Upper lobe of right lung (tissue), 1 donor: ENCODE measurements around the gene KRTAP29-1. TPM values are rescaled to one million over a fixed set of nuclear protein-coding genes. Genes with fewer than 3 reads are reported as not detected.
A peak's percentile ranks its signal among the peaks of the same experiment; 100 is the strongest.
"Not testable (repeated sequence)": the region's sequence is repeated elsewhere in the genome, so short reads cannot be mapped to it uniquely, and the experiment has no call there.

Experiments
- ATAC-seq: fragments of 200-7000 bp; cut with Tn5 transposase; one replicate; pipeline ENCODE4 v1.9.1; 2020; ENCODE audit warnings: mild to moderate bottlenecking, moderate library complexity
- DNase-seq: peaks from one replicate; pipeline ENCODE4 v3.0.0-alpha.2; 2020
- H3K27ac ChIP-seq: fragments of 200-600 bp; one replicate; pipeline ENCODE4 v1.8.0; 2022
- H3K27me3 ChIP-seq: fragments of 200-600 bp; one replicate; pipeline ENCODE4 v1.8.0; 2022; ENCODE audit warnings: mild to moderate bottlenecking
- H3K36me3 ChIP-seq: fragments of 200-600 bp; one replicate; pipeline ENCODE4 v1.8.0; 2022
- H3K4me1 ChIP-seq: fragments of 200-600 bp; one replicate; pipeline ENCODE4 v1.8.0; 2022
- H3K4me3 ChIP-seq: fragments of 200-600 bp; one replicate; pipeline ENCODE4 v1.8.0; 2022; ENCODE audit warnings: mild to moderate bottlenecking
- H3K9me3 ChIP-seq: fragments of 200-600 bp; one replicate; pipeline ENCODE4 v1.8.0; 2022
- intact Hi-C: fragments of 100-400 bp; cut with DNase I; formaldehyde crosslinking; loops from one replicate; pipeline ENCODE4 v1.11.0; 2022
- long read RNA-seq: library from polyadenylated mRNA; unstranded; transcript quantifications from one replicate; pipeline ENCODE4 v2.0.0, GENCODE V29; 2021
- total RNA-seq: library from RNA; stranded (reverse); fragmentation: NEBNext Ultra II Directional; extraction: Animal tissue kit (Norgen Biotek cat#: 25700); gene quantifications from one replicate; pipeline ENCODE4 v1.2.1, GENCODE V29; 2021
- TF ChIP-seq, protein P1 (sequence below): fragments of 200-600 bp; IDR thresholded peaks from one replicate; pipeline ENCODE4 v1.8.0; 2022; ENCODE audit warnings: antibody characterized with exemption
- donor health status: DM: no; HTN: yes; CAD: no; lungs with severe emphysema.

The KRTAP29-1 gene, protein sequence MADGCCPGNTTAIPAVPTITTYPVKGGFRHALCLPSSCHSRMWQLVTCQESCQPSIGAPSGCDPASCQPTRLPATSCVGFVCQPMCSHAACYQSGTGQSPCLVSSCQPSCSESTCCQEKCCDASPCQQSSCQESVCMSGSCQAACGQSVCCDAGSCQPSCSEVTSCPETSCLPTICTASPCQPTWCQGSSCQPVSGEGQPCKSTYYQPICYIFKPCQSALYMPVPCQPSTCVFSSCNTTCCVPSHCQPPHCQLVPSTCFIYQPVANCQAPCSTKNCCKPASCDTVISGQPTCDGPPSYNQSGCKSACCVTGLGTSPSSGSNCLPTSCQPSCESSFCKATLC
- not detected for total RNA-seq
- long read RNA-seq, result 0 reads

DNA sequence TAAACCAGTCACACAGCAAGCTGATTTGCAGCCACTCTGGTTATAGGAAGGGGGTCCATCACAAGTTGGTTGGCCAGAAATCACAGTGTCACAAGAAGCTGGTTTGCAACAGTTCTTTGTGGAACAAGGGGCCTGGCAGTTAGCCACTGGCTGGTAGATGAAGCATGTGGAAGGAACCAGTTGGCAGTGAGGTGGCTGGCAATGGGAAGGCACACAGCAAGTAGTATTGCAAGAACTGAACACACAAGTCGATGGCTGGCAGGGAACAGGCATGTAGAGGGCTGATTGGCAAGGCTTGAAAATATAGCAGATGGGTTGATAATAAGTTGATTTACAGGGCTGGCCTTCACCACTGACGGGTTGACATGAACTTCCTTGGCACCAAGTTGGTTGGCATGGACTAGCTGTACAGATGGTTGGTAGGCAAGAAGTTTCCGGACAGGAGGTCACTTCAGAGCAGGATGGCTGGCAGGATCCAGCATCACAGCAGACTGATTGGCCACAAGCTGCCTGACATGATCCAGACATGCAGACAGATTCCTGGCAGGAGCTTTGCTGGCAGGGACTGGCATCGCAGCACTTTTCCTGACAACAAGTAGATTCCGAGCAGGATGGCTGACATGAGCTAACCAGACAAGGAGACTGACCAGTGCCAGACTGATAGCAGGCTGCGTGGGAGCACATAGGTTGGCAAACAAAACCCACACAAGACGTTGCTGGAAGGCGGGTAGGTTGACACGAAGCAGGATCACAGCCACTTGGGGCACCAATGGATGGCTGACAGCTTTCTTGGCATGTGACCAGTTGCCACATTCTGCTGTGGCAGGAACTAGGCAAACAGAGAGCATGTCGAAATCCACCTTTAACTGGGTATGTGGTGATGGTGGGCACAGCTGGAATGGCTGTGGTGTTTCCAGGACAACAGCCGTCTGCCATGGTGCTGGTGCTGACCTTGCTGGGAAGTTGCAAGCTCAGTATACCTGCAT lies at the start of gene KRTAP29-1:
Gene KRTAP29-1, minus strand, starts transcription at position 936 of the 986 bp plus-strand sequence. Its CDS starts 0 bp downstream, at position 936.
- Histone ChIP-seq H3K4me3 (no peak within 1 kb of the TSS), H3K4me1 (no peaks in the 10 kb centered on the region), H3K27me3 (no peaks in the 10 kb centered on the region), H3K9me3 (no peaks in the 10 kb centered on the region), H3K36me3 (no peaks in the 10 kb centered on the region), H3K27ac (no peak within 1 kb of the TSS)
- TF ChIP-seq, protein P1, sequence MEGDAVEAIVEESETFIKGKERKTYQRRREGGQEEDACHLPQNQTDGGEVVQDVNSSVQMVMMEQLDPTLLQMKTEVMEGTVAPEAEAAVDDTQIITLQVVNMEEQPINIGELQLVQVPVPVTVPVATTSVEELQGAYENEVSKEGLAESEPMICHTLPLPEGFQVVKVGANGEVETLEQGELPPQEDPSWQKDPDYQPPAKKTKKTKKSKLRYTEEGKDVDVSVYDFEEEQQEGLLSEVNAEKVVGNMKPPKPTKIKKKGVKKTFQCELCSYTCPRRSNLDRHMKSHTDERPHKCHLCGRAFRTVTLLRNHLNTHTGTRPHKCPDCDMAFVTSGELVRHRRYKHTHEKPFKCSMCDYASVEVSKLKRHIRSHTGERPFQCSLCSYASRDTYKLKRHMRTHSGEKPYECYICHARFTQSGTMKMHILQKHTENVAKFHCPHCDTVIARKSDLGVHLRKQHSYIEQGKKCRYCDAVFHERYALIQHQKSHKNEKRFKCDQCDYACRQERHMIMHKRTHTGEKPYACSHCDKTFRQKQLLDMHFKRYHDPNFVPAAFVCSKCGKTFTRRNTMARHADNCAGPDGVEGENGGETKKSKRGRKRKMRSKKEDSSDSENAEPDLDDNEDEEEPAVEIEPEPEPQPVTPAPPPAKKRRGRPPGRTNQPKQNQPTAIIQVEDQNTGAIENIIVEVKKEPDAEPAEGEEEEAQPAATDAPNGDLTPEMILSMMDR, result no peak
- intact Hi-C loops, result no loop called here
- ATAC-seq (peak; percentile 38), DNase-seq (no peak)

DNA sequence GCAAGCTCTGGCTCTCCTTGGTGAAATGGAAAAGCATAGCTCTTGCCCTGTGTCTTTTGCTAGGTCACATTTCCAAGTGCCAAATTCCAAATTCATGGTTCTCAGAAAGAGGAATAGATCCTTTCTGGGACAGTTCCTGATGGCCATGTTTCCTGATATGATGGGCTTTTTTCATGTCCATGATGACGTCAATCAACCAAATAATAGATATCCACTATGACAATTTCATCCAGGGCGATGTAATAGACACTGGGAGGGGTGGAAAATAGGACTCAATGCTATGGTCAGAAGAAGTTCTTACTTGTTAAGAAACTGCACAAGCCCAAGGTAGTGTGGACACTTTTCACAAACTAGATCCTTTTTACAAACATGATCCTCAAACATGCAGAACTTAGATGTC lies 48.5 kb upstream of the KRTAP29-1 start:
- intact Hi-C loops, result no loop called here

DNA sequence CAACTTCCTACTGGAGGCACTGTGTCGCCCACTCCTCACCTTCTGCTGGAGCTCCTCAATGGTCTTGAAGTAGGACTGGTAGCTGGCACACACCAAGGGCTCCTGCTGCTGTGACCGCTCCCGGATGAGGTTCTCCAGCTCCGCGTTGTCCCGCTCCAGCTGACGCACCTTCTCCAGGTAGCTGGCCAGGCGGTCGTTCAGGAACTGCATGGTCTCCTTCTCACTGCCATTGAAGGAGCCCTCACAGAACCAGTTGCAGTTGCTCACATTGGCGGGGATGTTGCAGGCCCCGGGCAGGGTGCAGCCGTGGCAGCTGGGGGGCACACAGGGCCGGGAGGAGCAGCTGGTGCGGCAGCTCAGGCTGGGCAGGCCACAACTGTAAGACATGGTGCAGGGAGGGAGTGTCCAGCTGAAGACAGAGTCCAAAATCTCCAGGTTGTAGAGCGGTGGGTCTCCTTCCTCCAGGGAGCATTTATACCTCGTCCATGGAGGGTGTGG lies 47.8 kb upstream of the KRTAP29-1 start, which contains the start of gene KRT33A:
Gene KRT33A, minus strand, starts transcription at position 448 of the 498 bp plus-strand sequence. Its CDS starts 61 bp downstream, at position 387.
- H3K27me3 ChIP-seq, intact Hi-C loops, H3K27ac ChIP-seq, ATAC-seq, H3K9me3 ChIP-seq, H3K36me3 ChIP-seq, H3K4me3 ChIP-seq, DNase-seq, H3K4me1 ChIP-seq: not testable (repeated sequence)

More for the DNA sequence above, 48.5 kb upstream of the KRTAP29-1 start:
- Histone ChIP-seq H3K27me3 (no peaks in the 10 kb centered on the region), H3K9me3 (no peaks in the 10 kb centered on the region), H3K27ac (no peak overlapping the region), H3K4me1 (no peaks in the 10 kb centered on the region), H3K36me3 (no peaks in the 10 kb centered on the region), H3K4me3 (no peak overlapping the region)
- DNase-seq (no peak), ATAC-seq (no peak)
- TF ChIP-seq, protein P1, result no peak

DNA sequence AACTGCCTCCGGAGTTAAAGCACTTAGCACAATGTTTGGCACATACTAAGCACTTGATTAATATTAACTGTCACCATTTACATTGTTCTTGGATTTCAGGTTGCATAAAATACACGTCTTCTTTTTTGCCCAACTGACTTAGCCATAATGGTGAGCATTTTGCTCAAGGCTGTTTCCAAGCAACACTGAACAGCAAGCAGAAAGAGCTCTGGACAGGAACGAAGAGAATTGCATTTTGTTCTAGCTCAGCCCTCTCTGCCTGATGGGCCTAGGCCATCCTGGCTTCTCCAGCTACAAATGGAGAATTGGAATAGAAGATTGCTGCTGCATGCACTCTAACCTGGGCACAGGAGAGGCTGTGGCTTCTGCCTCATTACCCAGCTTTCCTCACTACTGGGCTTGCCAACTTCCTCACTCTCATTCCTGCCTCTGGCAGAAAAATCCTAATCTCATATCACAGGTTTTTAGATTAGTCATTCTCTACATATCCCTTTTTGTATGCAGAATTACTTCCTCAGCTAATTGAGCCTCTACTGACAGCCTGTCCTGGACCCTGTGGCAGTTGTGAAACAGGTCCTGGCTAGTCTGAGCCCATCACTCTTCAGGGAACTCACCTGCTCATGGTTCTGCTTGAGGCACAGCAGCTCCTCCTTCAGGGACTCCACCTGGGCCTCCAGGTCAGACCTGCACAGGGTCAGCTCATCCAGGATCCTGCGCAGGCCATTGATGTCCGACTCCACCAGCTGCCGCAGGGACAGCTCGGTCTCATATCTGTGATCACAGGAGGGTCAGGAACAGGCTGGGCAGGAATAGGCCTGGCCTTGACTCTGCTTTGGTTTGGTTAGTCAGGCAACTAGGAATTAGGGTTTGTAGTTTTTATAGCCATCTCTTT lies 45.5 kb upstream of the KRTAP29-1 start:
- intact Hi-C loops, result no loop called here
- Histone ChIP-seq H3K9me3 (no peaks in the 10 kb centered on the region), H3K27ac (no peak overlapping the region), H3K36me3 (no peaks in the 10 kb centered on the region), H3K4me1 (no peaks in the 10 kb centered on the region), H3K4me3 (no peak overlapping the region), H3K27me3 (no peaks in the 10 kb centered on the region)
- DNase-seq (no peak), ATAC-seq (no peak)
- TF ChIP-seq, protein P1, result no peak

DNA sequence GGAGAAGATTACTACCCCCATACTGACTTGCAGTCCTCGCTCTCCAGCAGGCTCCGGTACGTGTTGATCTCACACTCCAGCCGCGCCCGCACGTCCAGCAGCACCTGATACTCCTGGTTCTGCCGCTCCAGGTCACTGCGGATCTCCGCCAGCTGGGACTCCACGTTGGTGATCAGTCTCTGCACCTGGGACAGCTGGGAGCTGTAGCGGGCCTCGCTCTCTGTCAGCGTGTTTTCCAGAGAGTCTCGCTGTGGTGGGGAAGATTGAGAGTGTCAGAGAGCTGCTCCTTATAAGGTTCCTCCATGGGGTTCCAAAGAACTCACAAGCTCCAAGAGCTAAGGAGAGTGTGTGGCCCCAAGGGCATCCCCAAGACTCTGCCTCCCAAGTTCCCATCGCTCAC lies 43.8 kb upstream of the KRTAP29-1 start:
- H3K4me1 ChIP-seq, intact Hi-C loops, DNase-seq, H3K27ac ChIP-seq, H3K4me3 ChIP-seq, ATAC-seq, H3K27me3 ChIP-seq, H3K36me3 ChIP-seq, H3K9me3 ChIP-seq: not testable (repeated sequence)

DNA sequence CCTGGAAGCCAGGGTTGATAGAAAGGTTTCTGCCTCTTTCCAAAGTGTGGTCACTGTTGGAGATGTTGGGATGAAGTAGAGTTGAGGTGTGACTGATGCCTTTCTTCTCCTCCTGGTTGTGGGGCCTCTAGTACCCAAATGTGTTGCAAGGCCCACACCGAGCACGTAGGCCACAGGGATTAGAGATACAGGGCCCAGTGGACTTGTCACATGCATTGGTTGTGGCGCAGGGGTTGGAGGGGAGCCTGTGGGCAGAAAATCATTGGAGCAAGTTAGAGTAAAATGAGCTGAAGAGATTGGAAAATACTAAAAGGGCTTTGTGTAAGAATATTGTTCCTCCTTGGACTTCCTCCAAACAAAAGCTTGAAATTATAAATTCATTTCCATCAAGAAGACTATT lies 43.3 kb upstream of the KRTAP29-1 start:
- ATAC-seq (no peak), DNase-seq (no peak)
- H3K27me3 ChIP-seq, result no peaks in the 10 kb centered on the region
- no peak overlapping the region for H3K4me3 ChIP-seq
- TF ChIP-seq, protein P1, result no peak
- no peaks in the 10 kb centered on the region for H3K9me3 ChIP-seq
- H3K27ac ChIP-seq, result no peak overlapping the region
- peaks cover 2% of the 10 kb centered on the region for H3K4me1 ChIP-seq
- intact Hi-C loops, result no loop called here
- no peaks in the 10 kb centered on the region for H3K36me3 ChIP-seq
